Upper lobe of right lung (tissue), 1 donor: Measurements from ENCODE around the gene HIKESHI. TPM values are rescaled to one million over a fixed set of nuclear protein-coding genes. Genes with fewer than 3 reads are reported as not detected.

Experiments
- ATAC-seq: fragments of 200-7000 bp; cut with Tn5 transposase; one replicate; pipeline ENCODE4 v1.9.1; 2020; ENCODE audit warnings: mild to moderate bottlenecking, moderate library complexity
- DNase-seq: peaks from one replicate; pipeline ENCODE4 v3.0.0-alpha.2; 2020
- H3K27ac ChIP-seq: fragments of 200-600 bp; one replicate; pipeline ENCODE4 v1.8.0; 2022
- H3K27me3 ChIP-seq: fragments of 200-600 bp; one replicate; pipeline ENCODE4 v1.8.0; 2022; ENCODE audit warnings: mild to moderate bottlenecking
- H3K36me3 ChIP-seq: fragments of 200-600 bp; one replicate; pipeline ENCODE4 v1.8.0; 2022
- H3K4me1 ChIP-seq: fragments of 200-600 bp; one replicate; pipeline ENCODE4 v1.8.0; 2022
- H3K4me3 ChIP-seq: fragments of 200-600 bp; one replicate; pipeline ENCODE4 v1.8.0; 2022; ENCODE audit warnings: mild to moderate bottlenecking
- H3K9me3 ChIP-seq: fragments of 200-600 bp; one replicate; pipeline ENCODE4 v1.8.0; 2022
- CTCF ChIP-seq: fragments of 200-600 bp; IDR thresholded peaks from one replicate; pipeline ENCODE4 v1.8.0; 2022; ENCODE audit warnings: antibody characterized with exemption
- intact Hi-C: fragments of 100-400 bp; cut with DNase I; formaldehyde crosslinking; loops from one replicate; pipeline ENCODE4 v1.11.0; 2022
- total RNA-seq: library from RNA; stranded (reverse); fragmentation: NEBNext Ultra II Directional; extraction: Animal tissue kit (Norgen Biotek cat#: 25700); gene quantifications from one replicate; pipeline ENCODE4 v1.2.1, GENCODE V29; 2021
- donor health status: DM: no; HTN: yes; CAD: no; lungs with severe emphysema.

The HIKESHI gene
- total RNA-seq, 1 donor from 2014 or later: 23.9 TPM

- Histone ChIP-seq H3K36me3 (no peaks in the 10 kb centered on the region), H3K27me3 (no peaks in the 10 kb centered on the region), H3K4me3 (no peak overlapping the region), H3K9me3 (no peaks in the 10 kb centered on the region), H3K4me1 (no peaks in the 10 kb centered on the region), H3K27ac (no peak overlapping the region)
- no peak for ATAC-seq
- intact Hi-C loops: no loop called here
- no peak for DNase-seq
- no peak for TF ChIP-seq CTCF
Observed at GRCh38 chr11:86388198-86388597, 86.2 kb downstream of the HIKESHI start.

GRCh38 chr11:86390487-86390886 is 88.4 kb downstream of the HIKESHI start:
- intact Hi-C loops: no loop called here
- H3K4me3 ChIP-seq: no peak overlapping the region
- H3K27ac ChIP-seq: no peak overlapping the region
- H3K4me1 ChIP-seq: no peaks in the 10 kb centered on the region
- no peaks in the 10 kb centered on the region for H3K27me3 ChIP-seq
- H3K36me3 ChIP-seq: no peaks in the 10 kb centered on the region
- ATAC-seq: no peak
- no peaks in the 10 kb centered on the region for H3K9me3 ChIP-seq
- no peak for DNase-seq
- no peak for TF ChIP-seq CTCF

GRCh38 chr11:86395061-86395551 is 93.1 kb downstream of the HIKESHI start:
- DNase-seq (no peak), ATAC-seq (no peak)
- H3K4me3 ChIP-seq: no peak overlapping the region
- no peaks in the 10 kb centered on the region for H3K9me3 ChIP-seq
- H3K36me3 ChIP-seq: no peaks in the 10 kb centered on the region
- H3K4me1 ChIP-seq: no peaks in the 10 kb centered on the region
- H3K27me3 ChIP-seq: no peaks in the 10 kb centered on the region
- no peak for TF ChIP-seq CTCF
- intact Hi-C loops: no loop called here
- no peak overlapping the region for H3K27ac ChIP-seq

Other genes starting within 250 kb of the HIKESHI start
- 193 TPM for gene PICALM, start 233.2 kb upstream of the HIKESHI start, total RNA-seq
- gene EED, start 57.5 kb upstream of the HIKESHI start, total RNA-seq: 21.3 TPM
- gene CCDC81, start 72.6 kb downstream of the HIKESHI start, total RNA-seq: 0.38 TPM